Spleen (tissue), 11 donors: ENCODE data around the gene NR3C1. TPM values are rescaled to one million over a fixed set of nuclear protein-coding genes. Genes with fewer than 3 reads are reported as not detected.
A peak's percentile ranks its signal among the peaks of the same experiment; 100 is the strongest.

Source experiments
- DNase-seq: peaks from one replicate; pipeline ENCODE4 v3.0.0-alpha.2; 2020
- H3K27ac ChIP-seq, 8 donors: fragments of 200-600 bp; sonication (generic) in 7 of 8; 1 replicate in 4 of 8; 2 replicates in 4 of 8; pipeline versions ENCODE4 v1.5.0 to v1.8.0; 2016 to 2021; ENCODE audit warnings: inconsistent platforms in 4 of 8, mild to moderate bottlenecking in 4 of 8, moderate library complexity in 1 of 8
- H3K27me3 ChIP-seq, 7 donors: fragments of 200-600 bp; sonication (generic) in 6 of 7; replicated peaks in 1 of 7; 1 replicate in 4 of 7; 2 replicates in 3 of 7; pipeline versions ENCODE4 v1.5.0 to v1.8.0; 2016 to 2021; ENCODE audit warnings: inconsistent platforms in 3 of 7, mild to moderate bottlenecking in 1 of 7
- H3K36me3 ChIP-seq, 6 donors: fragments of 200-600 bp; sonication (generic) in 5 of 6; 1 replicate in 4 of 6; 2 replicates in 2 of 6; pipeline versions ENCODE4 v1.5.0 to v1.8.0; 2016 to 2021; ENCODE audit warnings: inconsistent platforms in 2 of 6
- H3K4me1 ChIP-seq, 6 donors: fragments of 200-600 bp; sonication (generic) in 5 of 6; 1 replicate in 3 of 6; 2 replicates in 3 of 6; pipeline versions ENCODE4 v1.5.0 to v1.8.0; 2016 to 2021; ENCODE audit warnings: inconsistent platforms in 3 of 6
- H3K4me3 ChIP-seq, 8 donors: fragments of 200-600 bp; sonication (generic) in 7 of 8; 1 replicate in 4 of 8; 2 replicates in 4 of 8; pipeline versions ENCODE4 v1.5.0 to v1.8.0; 2016 to 2021; ENCODE audit warnings: inconsistent platforms in 4 of 8, mild to moderate bottlenecking in 4 of 8, moderate library complexity in 2 of 8
- H3K9me3 ChIP-seq, 8 donors: fragments of 200-600 bp; sonication (generic) in 7 of 8; 1 replicate in 4 of 8; 2 replicates in 4 of 8; pipeline versions ENCODE4 v1.5.0 to v1.8.0; 2016 to 2021; ENCODE audit warnings: inconsistent platforms in 4 of 8
- POLR2A ChIP-seq, 3 donors: fragments of 450-650 bp; IDR thresholded peaks; one replicate each; pipeline ENCODE4 v1.5.1; 2017; ENCODE audit warnings: antibody characterized with exemption in 3 of 3, mild to moderate bottlenecking in 1 of 3
- POLR2AphosphoS5 ChIP-seq, 3 donors: sonication (generic); formaldehyde crosslinking; IDR thresholded peaks; one replicate each; pipeline ENCODE4 v1.5.1; 2017; ENCODE audit warnings: antibody characterized with exemption in 3 of 3
- WGBS, 5 donors: extraction: QIAGEN DNeasy Blood & Tissue Kit in 3 of 5; methylation state at CpG; one replicate each; pipeline versions ENCODE4 v1.1.5 to v1.1.7; 2013 to 2018; 5-methylcytosine and 5-hydroxymethylcytosine counted together
- intact Hi-C: fragments of 100-400 bp; cut with DNase I; formaldehyde crosslinking; loops from one replicate; pipeline ENCODE4 v1.15.0; 2023; ENCODE audit warnings: low total_unique reads
- polyA plus RNA-seq, 3 donors: library from polyadenylated mRNA; stranded (reverse); fragments of 200-250 nt; gene quantifications; one replicate each; pipeline ENCODE4 v1.2.1, GENCODE V29; 2013
- total RNA-seq, 7 donors: library from RNA; depleted of rRNA in 3 of 7; stranded (reverse); fragments of >200 nt in 3 of 7; fragmentation: NEBNext Ultra II Directional in 4 of 7; extraction: Animal tissue kit (Norgen Biotek cat#: 25700) in 4 of 7; gene quantifications; one replicate each; pipeline versions ENCODE4 v1.1.0 to v1.2.1, GENCODE V29; 2016 to 2021
- TF ChIP-seq, protein P1 (sequence below), 11 experiments: fragments of 200-600 bp in 7 of 11; fragments of 450-650 bp in 4 of 11; sonication (generic) in 4 of 11; IDR thresholded peaks in 8 of 11; conservative IDR thresholded peaks in 3 of 11; 1 replicate in 7 of 11; 2 replicates in 4 of 11; pipeline versions ENCODE4 v1.4.0 to v1.8.0; 2016 to 2021; ENCODE audit warnings: antibody characterized with exemption in 11 of 11, inconsistent platforms in 4 of 11, mild to moderate bottlenecking in 1 of 11
- donor health status: healthy with polysubstance abuse.
- donor health status: DM: no; HTN: no; CAD: no; lungs with moderate emphysema.
- donor health status: DM: no; HTN: no; CAD: no.
- donor health status: Bipolar disorder and iron deficiency.
- donor health status: healthy.
- donor health status: DM: no; HTN: no; CAD: no.
- donor health status: DM: yes; HTN: yes; CAD: no.

Gene NR3C1
- total and polyA plus RNA-seq, 10 donors, result 18.2 to 97.8 (median 71.2) TPM

DNA sequence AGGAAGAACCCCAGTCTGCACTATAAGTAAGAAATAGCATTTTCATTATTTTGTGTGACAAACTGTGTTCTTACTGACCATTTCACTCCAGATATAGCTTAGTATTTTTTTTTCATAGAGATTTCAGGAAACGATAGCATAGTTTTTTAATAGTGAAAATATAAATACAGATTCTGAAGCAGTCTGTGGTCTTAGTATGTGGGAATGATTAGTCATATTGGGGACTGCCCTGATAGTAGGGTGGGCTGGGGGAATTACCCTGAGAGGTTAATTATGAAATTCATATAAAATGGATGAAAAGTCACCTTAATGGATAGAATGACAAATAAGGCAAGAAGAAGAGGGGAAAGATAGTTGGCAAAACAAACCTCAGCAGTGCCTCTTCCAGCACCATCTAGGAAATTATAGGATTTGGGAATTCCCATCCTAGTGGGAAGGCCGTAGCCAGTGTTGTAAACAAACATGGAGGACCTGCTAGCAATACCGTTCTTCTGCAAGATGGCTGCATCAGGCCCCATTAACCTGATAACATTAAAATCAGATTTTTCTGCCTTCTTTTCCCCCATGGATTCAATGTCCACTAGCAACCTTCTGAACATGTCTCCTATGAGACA lies 23.7 kb upstream of the NR3C1 start:
- intact Hi-C loops, result no loop called here
- Histone ChIP-seq H3K27me3 (no peaks in the 10 kb centered on the region), H3K4me1 (peaks cover 0 to 25% (median 8%) of the 10 kb centered on the region in 6 donors), H3K4me3 (no peak overlapping the region), H3K27ac (no peak overlapping the region), H3K9me3 (no peaks in the 10 kb centered on the region), H3K36me3 (no peaks in the 10 kb centered on the region)
- WGBS, 5 donors, result 83 to 92% (median 89%) methylated on average over 3 of the region's 3 CpGs
- TF ChIP-seq, protein P1, sequence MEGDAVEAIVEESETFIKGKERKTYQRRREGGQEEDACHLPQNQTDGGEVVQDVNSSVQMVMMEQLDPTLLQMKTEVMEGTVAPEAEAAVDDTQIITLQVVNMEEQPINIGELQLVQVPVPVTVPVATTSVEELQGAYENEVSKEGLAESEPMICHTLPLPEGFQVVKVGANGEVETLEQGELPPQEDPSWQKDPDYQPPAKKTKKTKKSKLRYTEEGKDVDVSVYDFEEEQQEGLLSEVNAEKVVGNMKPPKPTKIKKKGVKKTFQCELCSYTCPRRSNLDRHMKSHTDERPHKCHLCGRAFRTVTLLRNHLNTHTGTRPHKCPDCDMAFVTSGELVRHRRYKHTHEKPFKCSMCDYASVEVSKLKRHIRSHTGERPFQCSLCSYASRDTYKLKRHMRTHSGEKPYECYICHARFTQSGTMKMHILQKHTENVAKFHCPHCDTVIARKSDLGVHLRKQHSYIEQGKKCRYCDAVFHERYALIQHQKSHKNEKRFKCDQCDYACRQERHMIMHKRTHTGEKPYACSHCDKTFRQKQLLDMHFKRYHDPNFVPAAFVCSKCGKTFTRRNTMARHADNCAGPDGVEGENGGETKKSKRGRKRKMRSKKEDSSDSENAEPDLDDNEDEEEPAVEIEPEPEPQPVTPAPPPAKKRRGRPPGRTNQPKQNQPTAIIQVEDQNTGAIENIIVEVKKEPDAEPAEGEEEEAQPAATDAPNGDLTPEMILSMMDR (IDR thresholded peaks at IDR 0.05 in 8 of 11, conservative IDR thresholded peaks at IDR 0.05 in 3 of 11), result no peak
- TF ChIP-seq POLR2A (IDR thresholded peaks at IDR 0.05), result no peak
- TF ChIP-seq POLR2AphosphoS5 (IDR thresholded peaks at IDR 0.05), result no peak
- DNase-seq, result no peak

DNA sequence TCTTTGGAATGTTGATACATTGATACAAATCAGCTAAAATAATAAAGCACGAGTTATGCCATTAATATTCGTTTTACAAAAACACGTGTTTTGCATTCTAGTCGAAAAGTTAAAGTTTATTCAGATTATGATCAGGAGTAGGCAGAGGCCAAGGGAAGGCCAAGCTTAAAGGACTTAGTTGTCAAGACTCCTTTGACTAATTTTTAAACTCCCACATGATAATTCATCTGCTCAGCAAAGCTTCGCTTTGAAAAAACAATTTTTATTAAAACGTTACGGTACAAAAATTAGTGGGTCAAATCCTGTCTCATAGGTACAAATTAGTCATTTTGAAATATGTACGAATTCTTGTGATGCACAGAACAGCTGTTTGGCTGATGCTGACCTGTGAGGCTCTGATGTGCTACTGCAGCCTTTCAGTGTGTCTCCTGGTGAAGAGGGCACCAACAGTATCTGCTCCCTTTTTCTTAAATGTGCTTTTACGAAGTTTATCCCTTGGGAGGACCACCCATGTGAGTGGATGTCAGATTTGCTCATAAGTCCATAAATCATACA lies 23.0 kb upstream of the NR3C1 start:
- 64 to 81% (median 74%) methylated on average over 9 of the region's 9 CpGs for WGBS, 5 donors
- Histone ChIP-seq H3K9me3 (no peaks in the 10 kb centered on the region), H3K4me3 (no peak overlapping the region), H3K27ac (no peak overlapping the region), H3K36me3 (no peaks in the 10 kb centered on the region), H3K27me3 (no peaks in the 10 kb centered on the region), H3K4me1 (peaks cover 0 to 18% (median 8%) of the 10 kb centered on the region in 6 donors)
- no peak for DNase-seq
- intact Hi-C loops, result no loop called here
- TF ChIP-seq POLR2AphosphoS5 (IDR thresholded peaks at IDR 0.05) (no peak), POLR2A (IDR thresholded peaks at IDR 0.05) (no peak)
- TF ChIP-seq, protein P1 (IDR thresholded peaks at IDR 0.05 in 8 of 11, conservative IDR thresholded peaks at IDR 0.05 in 3 of 11), result no peak

DNA sequence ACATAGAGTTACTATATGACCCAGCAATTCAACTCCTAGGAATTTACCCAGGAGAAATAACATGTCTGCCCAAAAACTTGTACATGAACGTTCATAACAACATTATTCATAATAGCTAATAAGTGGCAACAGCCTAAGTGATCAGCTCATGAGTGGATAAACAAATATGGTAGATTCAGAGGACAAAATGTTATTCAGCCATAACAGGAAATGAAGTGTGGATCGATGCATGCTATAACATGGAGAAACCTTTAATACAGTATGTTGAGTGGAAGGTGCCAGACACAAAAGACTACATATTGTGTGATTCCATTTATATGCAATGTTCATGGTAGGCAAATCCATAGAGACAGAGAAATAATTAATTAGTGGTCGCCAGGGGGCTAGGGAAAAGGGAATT lies 22.3 kb upstream of the NR3C1 start:
- no peak for DNase-seq
- Histone ChIP-seq H3K4me3 (no peak overlapping the region), H3K27ac (no peak overlapping the region), H3K36me3 (no peaks in the 10 kb centered on the region), H3K9me3 (no peaks in the 10 kb centered on the region), H3K4me1 (peaks cover 0 to 18% (median 8%) of the 10 kb centered on the region in 6 donors), H3K27me3 (no peaks in the 10 kb centered on the region)
- intact Hi-C loops, result no loop called here
- 85 to 94% (median 91%) methylated on average over 3 of the region's 3 CpGs for WGBS, 5 donors
- TF ChIP-seq POLR2AphosphoS5 (IDR thresholded peaks at IDR 0.05), result no peak
- no peak for TF ChIP-seq POLR2A (IDR thresholded peaks at IDR 0.05)
- TF ChIP-seq, protein P1 (IDR thresholded peaks at IDR 0.05 in 8 of 11, conservative IDR thresholded peaks at IDR 0.05 in 3 of 11), result no peak

DNA sequence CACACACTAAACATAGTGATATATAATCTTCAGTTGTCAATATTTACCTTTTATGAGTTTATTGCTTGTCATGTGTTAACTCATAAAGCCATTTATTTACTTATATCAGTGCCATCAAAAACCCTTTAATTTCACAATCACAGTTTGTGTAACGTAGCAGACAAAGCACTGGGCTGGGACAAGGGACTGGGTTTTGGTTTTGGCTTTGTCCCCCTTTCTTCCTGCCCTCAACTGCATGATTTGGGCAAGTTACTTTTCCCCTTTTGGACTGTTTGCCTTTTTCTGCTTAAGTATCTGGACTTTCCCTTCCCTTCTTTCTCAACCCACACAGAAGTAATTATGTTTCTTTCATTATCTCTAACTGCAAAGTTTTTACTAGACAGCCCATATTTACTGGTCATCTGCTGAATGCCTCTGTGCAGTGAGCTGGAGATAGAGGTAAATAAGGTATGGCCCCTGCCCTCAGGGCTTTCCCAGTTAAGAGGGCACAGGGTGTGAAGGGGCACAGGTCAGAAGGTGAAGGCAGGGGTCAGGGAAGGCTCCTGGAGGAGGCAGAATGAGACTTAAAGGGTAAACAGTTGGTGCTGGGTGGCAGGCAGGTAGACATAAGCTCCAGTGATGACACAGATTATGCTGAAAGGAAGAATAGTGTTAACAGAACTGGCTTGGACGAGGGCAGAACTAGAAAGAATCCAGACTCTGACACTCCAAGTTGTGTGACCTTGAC lies 14.8 kb upstream of the NR3C1 start:
- Histone ChIP-seq H3K4me1 (peaks cover 6 to 34% (median 25%) of the 10 kb centered on the region in 6 donors), H3K27me3 (no peaks in the 10 kb centered on the region), H3K4me3 (no peak overlapping the region), H3K9me3 (no peaks in the 10 kb centered on the region), H3K27ac (peak overlapping the region in 1 of 8 donors; percentile 13), H3K36me3 (no peaks in the 10 kb centered on the region)
- 40 to 62% (median 46%) methylated on average over 2 of the region's 2 CpGs for WGBS, 5 donors
- TF ChIP-seq, protein P1 (IDR thresholded peaks at IDR 0.05 in 8 of 11, conservative IDR thresholded peaks at IDR 0.05 in 3 of 11), result no peak
- no peak for TF ChIP-seq POLR2A (IDR thresholded peaks at IDR 0.05)
- intact Hi-C loops, result no loop called here
- no peak for DNase-seq
